Measurements from ENCODE around the gene KCNH3. TPM values are rescaled to one million over a fixed set of nuclear protein-coding genes. Genes with fewer than 3 reads are reported as not detected.

KCNH3 gene
- total RNA-seq, 2 experiments from 2014 or later, result 8.0 to 9.1 TPM

GRCh38 chr12:49563951-49564685, 25.3 kb downstream of the KCNH3 start:
- POLR2A ChIA-PET, result interaction anchor here (0.9 to 1.7 kb wide), 5 partner anchors 8 to 17 kb away, joined by 3 to 7 read pairs (median 5); no protein-coding TSS in a partner anchor
- H3K36me3 Mint-ChIP-seq (ENCODE audit: low read depth), result peaks cover 35% of the 10 kb centered on the region

GRCh38 chr12:49564686-49565405, 26.0 kb downstream of the KCNH3 start:
- Mint-ChIP-seq H3K9me3 (no peaks in the 10 kb centered on the region), H3K4me1 (ENCODE audit: low read depth) (peaks cover 54% of the 10 kb centered on the region), H3K4me3 (no peak overlapping the region), H3K27ac (no peak overlapping the region), H3K27me3 (no peaks in the 10 kb centered on the region), H3K36me3 (ENCODE audit: low read depth) (peaks cover 33% of the 10 kb centered on the region)
- ChIA-PET CTCF (interaction anchor here (0.7 to 1.3 kb wide), 7 partner anchors 11 to 277 kb away, joined by 3 to 5 read pairs (median 3); partner anchors contain the start of gene SPATS2), POLR2A (interaction anchor here (0.9 to 1.7 kb wide), 5 partner anchors 8 to 18 kb away, joined by 3 to 6 read pairs (median 4); no protein-coding TSS in a partner anchor)
- intact Hi-C loops (cut with micrococcal nuclease), result no loop called here
- ATAC-seq, result no peak
- no peak for TF ChIP-seq CTCF (IDR thresholded peaks at IDR 0.05)
- DNase-seq, result peak; percentile 30

More at GRCh38 chr12:49563951-49564685, 25.3 kb downstream of the KCNH3 start:
- TF ChIP-seq CTCF (IDR thresholded peaks at IDR 0.05), result no peak
- Mint-ChIP-seq H3K4me1 (ENCODE audit: low read depth) (peaks cover 54% of the 10 kb centered on the region), H3K27ac (no peak overlapping the region), H3K9me3 (no peaks in the 10 kb centered on the region), H3K27me3 (no peaks in the 10 kb centered on the region), H3K4me3 (no peak overlapping the region)
- DNase-seq (no peak), ATAC-seq (no peak)
- intact Hi-C loops (cut with micrococcal nuclease), result no loop called here
- CTCF ChIA-PET, result interaction anchor here (0.6 to 1.4 kb wide), 6 partner anchors 10 to 276 kb away, joined by 3 to 5 read pairs (median 3); partner anchors contain the start of gene SPATS2

GRCh38 chr12:49565406-49566265, 26.8 kb downstream of the KCNH3 start:
- H3K4me3 Mint-ChIP-seq, result no peak overlapping the region
- no peak for TF ChIP-seq CTCF (IDR thresholded peaks at IDR 0.05)
- no peak for DNase-seq
- H3K9me3 Mint-ChIP-seq, result no peaks in the 10 kb centered on the region
- H3K4me1 Mint-ChIP-seq (ENCODE audit: low read depth), result peaks cover 54% of the 10 kb centered on the region
- peak overlapping the region; percentile 21 for H3K27ac Mint-ChIP-seq
- no peak for ATAC-seq
- H3K27me3 Mint-ChIP-seq, result no peaks in the 10 kb centered on the region
- POLR2A ChIA-PET, result interaction anchor here (0.6 to 1.9 kb wide), 6 partner anchors 9 to 15 kb away, joined by 3 to 10 read pairs (median 4); no protein-coding TSS in a partner anchor
- CTCF ChIA-PET, result interaction anchor here (0.7 to 2.4 kb wide), 8 partner anchors 12 to 277 kb away, joined by 3 to 11 read pairs (median 3); partner anchors contain the start of gene SPATS2
- peaks cover 30% of the 10 kb centered on the region for H3K36me3 Mint-ChIP-seq (ENCODE audit: low read depth)
- intact Hi-C loops (cut with micrococcal nuclease), result no loop called here

GRCh38 chr12:49566361-49566760, 27.5 kb downstream of the KCNH3 start:
- ChIA-PET CTCF (interaction anchor here (1.0 to 2.4 kb wide), 5 partner anchors 13 to 220 kb away, joined by 3 to 11 read pairs (median 3); partner anchors contain the start of gene PRPF40B), POLR2A (interaction anchor here (0.6 to 1.9 kb wide), 7 partner anchors 10 to 200 kb away, joined by 3 to 10 read pairs (median 4); partner anchors contain the start of genes PRPF40B and SPATS2)
- no peaks in the 10 kb centered on the region for H3K27me3 Mint-ChIP-seq
- intact Hi-C loops (cut with micrococcal nuclease), result no loop called here
- ATAC-seq (no peak), DNase-seq (no peak)
- TF ChIP-seq CTCF (IDR thresholded peaks at IDR 0.05), result no peak
- no peak overlapping the region for H3K27ac Mint-ChIP-seq
- peaks cover 28% of the 10 kb centered on the region for H3K36me3 Mint-ChIP-seq (ENCODE audit: low read depth)
- peak overlapping the region; percentile 100 for H3K4me3 Mint-ChIP-seq
- peaks cover 54% of the 10 kb centered on the region for H3K4me1 Mint-ChIP-seq (ENCODE audit: low read depth)
- H3K9me3 Mint-ChIP-seq, result no peaks in the 10 kb centered on the region

Data from activated CD8-positive, alpha-beta T cell treated with anti-CD3 and anti-CD28 coated beads for 36 hours (primary cell).